SK-N-SH (cell line): ENCODE data around the gene ST7L.

Source experiments
- EP300 ChIP-seq, 2 experiments: IDR thresholded peaks; 2 replicates each; pipeline versions ENCODE4 v1.4.0 to v1.6.1; 2012; ENCODE audit warnings: borderline replicate concordance in 1 of 2, low read depth in 1 of 2, low read length in 1 of 2
- JUND ChIP-seq: IDR thresholded peaks from 2 replicates; pipeline ENCODE4 v1.4.0; 2012
- TF ChIP-seq, protein P1 (sequence below): fragments of 200-600 bp; sonication (generic); IDR thresholded peaks from 2 replicates; pipeline ENCODE4 v1.6.1; 2017; ENCODE audit warnings: antibody characterized with exemption, mild to moderate bottlenecking, moderate library complexity

DNA sequence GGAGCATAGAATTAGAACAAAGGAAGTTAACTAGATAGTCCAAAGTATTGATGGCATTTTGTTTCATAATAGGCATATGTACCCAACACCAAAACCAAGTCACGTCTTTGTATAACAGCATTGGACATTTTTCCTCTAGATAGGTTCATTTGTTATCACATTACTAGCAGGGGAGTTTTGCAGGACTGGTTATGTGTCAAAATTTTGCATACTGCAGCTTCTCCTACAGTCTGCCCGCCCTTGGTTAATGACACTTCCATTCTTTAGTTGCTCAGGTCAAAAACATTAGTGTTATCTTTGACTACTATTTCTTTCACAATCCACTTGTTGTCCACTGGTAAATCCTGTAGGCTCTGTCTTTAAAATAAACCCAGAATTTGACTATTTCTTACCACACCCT lies 9.6 kb upstream of the ST7L start:
- TF ChIP-seq JUND (no peak), EP300 (IDR thresholded peaks at IDR 0.05; ENCODE audit: borderline replicate concordance in 1 of 2, low read depth in 1 of 2, low read length in 1 of 2) (no peak)
- TF ChIP-seq, protein P1, sequence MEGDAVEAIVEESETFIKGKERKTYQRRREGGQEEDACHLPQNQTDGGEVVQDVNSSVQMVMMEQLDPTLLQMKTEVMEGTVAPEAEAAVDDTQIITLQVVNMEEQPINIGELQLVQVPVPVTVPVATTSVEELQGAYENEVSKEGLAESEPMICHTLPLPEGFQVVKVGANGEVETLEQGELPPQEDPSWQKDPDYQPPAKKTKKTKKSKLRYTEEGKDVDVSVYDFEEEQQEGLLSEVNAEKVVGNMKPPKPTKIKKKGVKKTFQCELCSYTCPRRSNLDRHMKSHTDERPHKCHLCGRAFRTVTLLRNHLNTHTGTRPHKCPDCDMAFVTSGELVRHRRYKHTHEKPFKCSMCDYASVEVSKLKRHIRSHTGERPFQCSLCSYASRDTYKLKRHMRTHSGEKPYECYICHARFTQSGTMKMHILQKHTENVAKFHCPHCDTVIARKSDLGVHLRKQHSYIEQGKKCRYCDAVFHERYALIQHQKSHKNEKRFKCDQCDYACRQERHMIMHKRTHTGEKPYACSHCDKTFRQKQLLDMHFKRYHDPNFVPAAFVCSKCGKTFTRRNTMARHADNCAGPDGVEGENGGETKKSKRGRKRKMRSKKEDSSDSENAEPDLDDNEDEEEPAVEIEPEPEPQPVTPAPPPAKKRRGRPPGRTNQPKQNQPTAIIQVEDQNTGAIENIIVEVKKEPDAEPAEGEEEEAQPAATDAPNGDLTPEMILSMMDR: no peak
